ENCODE data around the gene TMEM9B.

Gene TMEM9B

GRCh38 chr11:8962841-8963240, 1.4 kb downstream of the TMEM9B start:
- Histone ChIP-seq H3K4me3 (no peak overlapping the region), H3K36me3 (ENCODE audit: insufficient read depth, low read length) (no peaks in the 10 kb centered on the region), H3K9me3 (ENCODE audit: low read depth, low read length) (no peaks in the 10 kb centered on the region), H3K9ac (ENCODE audit: insufficient read length) (no peak overlapping the region), H3K27ac (no peak overlapping the region)
- no peak for DNase-seq (ENCODE audit: low read depth, low spot score)
- TF ChIP-seq POLR2AphosphoS5 (IDR thresholded peaks at IDR 0.05; ENCODE audit: borderline replicate concordance, low read depth, low read length): no peak
- TF ChIP-seq FOXP2 (optimal IDR thresholded peaks at IDR 0.05; ENCODE audit: control extremely low read depth, extremely low read length, insufficient read depth): no peak
- no peak for TF ChIP-seq EZH2 (IDR thresholded peaks at IDR 0.05)

GRCh38 chr11:8961401-8961800, 2.8 kb downstream of the TMEM9B start:
- Histone ChIP-seq H3K36me3 (ENCODE audit: insufficient read depth, low read length) (no peaks in the 10 kb centered on the region), H3K27ac (no peak overlapping the region), H3K9me3 (ENCODE audit: low read depth, low read length) (no peaks in the 10 kb centered on the region), H3K4me3 (no peak overlapping the region), H3K9ac (ENCODE audit: insufficient read length) (no peak overlapping the region)
- no peak for DNase-seq (ENCODE audit: low read depth, low spot score)
- TF ChIP-seq POLR2AphosphoS5 (IDR thresholded peaks at IDR 0.05; ENCODE audit: borderline replicate concordance, low read depth, low read length) (no peak), FOXP2 (optimal IDR thresholded peaks at IDR 0.05; ENCODE audit: control extremely low read depth, extremely low read length, insufficient read depth) (no peak), EZH2 (IDR thresholded peaks at IDR 0.05) (no peak)

GRCh38 chr11:8959546-8960166, 4.6 kb downstream of the TMEM9B start:
- H3K9ac ChIP-seq (ENCODE audit: insufficient read length): no peak overlapping the region
- TF ChIP-seq FOXP2 (optimal IDR thresholded peaks at IDR 0.05; ENCODE audit: control extremely low read depth, extremely low read length, insufficient read depth): no peak
- TF ChIP-seq EZH2 (IDR thresholded peaks at IDR 0.05): no peak
- no peak for TF ChIP-seq POLR2AphosphoS5 (IDR thresholded peaks at IDR 0.05; ENCODE audit: borderline replicate concordance, low read depth, low read length)
- H3K9me3 ChIP-seq (ENCODE audit: low read depth, low read length): no peaks in the 10 kb centered on the region
- no peak overlapping the region for H3K4me3 ChIP-seq
- no peak overlapping the region for H3K27ac ChIP-seq
- DNase-seq (ENCODE audit: low read depth, low spot score): no peak
- no peaks in the 10 kb centered on the region for H3K36me3 ChIP-seq (ENCODE audit: insufficient read depth, low read length)

- Histone ChIP-seq H3K9me3 (ENCODE audit: low read depth, low read length) (no peaks in the 10 kb centered on the region), H3K36me3 (ENCODE audit: insufficient read depth, low read length) (no peaks in the 10 kb centered on the region), H3K4me3 (no peak overlapping the region), H3K27ac (no peak overlapping the region), H3K9ac (ENCODE audit: insufficient read length) (no peak overlapping the region)
- TF ChIP-seq FOXP2 (optimal IDR thresholded peaks at IDR 0.05; ENCODE audit: control extremely low read depth, extremely low read length, insufficient read depth): no peak
- TF ChIP-seq EZH2 (IDR thresholded peaks at IDR 0.05): no peak
- no peak for TF ChIP-seq POLR2AphosphoS5 (IDR thresholded peaks at IDR 0.05; ENCODE audit: borderline replicate concordance, low read depth, low read length)
- no peak for DNase-seq (ENCODE audit: low read depth, low spot score)
Measured at GRCh38 chr11:8956860-8957259, 7.4 kb downstream of the TMEM9B start.

GRCh38 chr11:8948886-8949285, 15.4 kb downstream of the TMEM9B start:
- no peak for TF ChIP-seq POLR2AphosphoS5 (IDR thresholded peaks at IDR 0.05; ENCODE audit: borderline replicate concordance, low read depth, low read length)
- no peak for TF ChIP-seq FOXP2 (optimal IDR thresholded peaks at IDR 0.05; ENCODE audit: control extremely low read depth, extremely low read length, insufficient read depth)
- TF ChIP-seq EZH2 (IDR thresholded peaks at IDR 0.05): no peak
- no peaks in the 10 kb centered on the region for H3K36me3 ChIP-seq (ENCODE audit: insufficient read depth, low read length)
- no peak overlapping the region for H3K4me3 ChIP-seq
- H3K9me3 ChIP-seq (ENCODE audit: low read depth, low read length): no peaks in the 10 kb centered on the region
- no peak overlapping the region for H3K27ac ChIP-seq
- no peak overlapping the region for H3K9ac ChIP-seq (ENCODE audit: insufficient read length)
- no peak for DNase-seq (ENCODE audit: low read depth, low spot score)

- Histone ChIP-seq H3K9me3 (ENCODE audit: low read depth, low read length) (no peaks in the 10 kb centered on the region), H3K9ac (ENCODE audit: insufficient read length) (no peak overlapping the region), H3K36me3 (ENCODE audit: insufficient read depth, low read length) (no peaks in the 10 kb centered on the region), H3K27ac (peak overlapping the region; percentile 79), H3K4me3 (0 out of 2 replicates have a peak overlapping the region, but pooled peaks have one; percentile 22)
- no peak for TF ChIP-seq EZH2 (IDR thresholded peaks at IDR 0.05)
- no peak for TF ChIP-seq POLR2AphosphoS5 (IDR thresholded peaks at IDR 0.05; ENCODE audit: borderline replicate concordance, low read depth, low read length)
- no peak for TF ChIP-seq FOXP2 (optimal IDR thresholded peaks at IDR 0.05; ENCODE audit: control extremely low read depth, extremely low read length, insufficient read depth)
- DNase-seq (ENCODE audit: low read depth, low spot score): no peak
Measured at GRCh38 chr11:8947230-8947943, 16.9 kb downstream of the TMEM9B start.

GRCh38 chr11:8942518-8943066, 21.6 kb downstream of the TMEM9B start, which contains the start of gene ASCL3:
ASCL3 (minus strand) TSS chr11:8943016; CDS start chr11:8938161, 4,855 bp downstream.
- no peak within 1 kb of the TSS for H3K27ac ChIP-seq
- no peaks in the 10 kb centered on the region for H3K36me3 ChIP-seq (ENCODE audit: insufficient read depth, low read length)
- TF ChIP-seq POLR2AphosphoS5 (IDR thresholded peaks at IDR 0.05; ENCODE audit: borderline replicate concordance, low read depth, low read length) (no peak), EZH2 (IDR thresholded peaks at IDR 0.05) (no peak), FOXP2 (optimal IDR thresholded peaks at IDR 0.05; ENCODE audit: control extremely low read depth, extremely low read length, insufficient read depth) (no peak)
- H3K9ac ChIP-seq (ENCODE audit: insufficient read length): no peak within 1 kb of the TSS
- no peaks in the 10 kb centered on the region for H3K9me3 ChIP-seq (ENCODE audit: low read depth, low read length)
- H3K4me3 ChIP-seq: no peak within 1 kb of the TSS
- no peak for DNase-seq (ENCODE audit: low read depth, low spot score)

- DNase-seq (ENCODE audit: low read depth, low spot score): no peak
- Histone ChIP-seq H3K9me3 (ENCODE audit: low read depth, low read length) (no peaks in the 10 kb centered on the region), H3K27ac (no peak overlapping the region), H3K9ac (ENCODE audit: insufficient read length) (no peak overlapping the region), H3K4me3 (no peak overlapping the region), H3K36me3 (ENCODE audit: insufficient read depth, low read length) (no peaks in the 10 kb centered on the region)
- TF ChIP-seq EZH2 (IDR thresholded peaks at IDR 0.05) (no peak), POLR2AphosphoS5 (IDR thresholded peaks at IDR 0.05; ENCODE audit: borderline replicate concordance, low read depth, low read length) (no peak), FOXP2 (optimal IDR thresholded peaks at IDR 0.05; ENCODE audit: control extremely low read depth, extremely low read length, insufficient read depth) (no peak)
Measured at GRCh38 chr11:8941341-8942103, 22.7 kb downstream of the TMEM9B start.
